HFFc6 (cell line): ENCODE data around the gene PSMD2. TPM values are rescaled to one million over a fixed set of nuclear protein-coding genes. Genes with fewer than 3 reads are reported as not detected.

Source experiments
- DNase-seq: peaks from one replicate; pipeline ENCODE4 v3.0.0-alpha.2; 2018
- H3K27ac Mint-ChIP-seq: 2 replicates; pipeline ENCODE4 v1.8.0; 2020; ENCODE audit warnings: mild to moderate bottlenecking, mixed read lengths
- H3K27me3 Mint-ChIP-seq: 2 replicates; pipeline ENCODE4 v1.8.0; 2021; ENCODE audit warnings: mild to moderate bottlenecking, moderate library complexity, mixed read lengths; ENCODE audit not compliant: insufficient read depth
- H3K36me3 Mint-ChIP-seq: 2 replicates; pipeline ENCODE4 v1.8.0; 2021; ENCODE audit warnings: low read depth, mixed read lengths
- H3K4me1 Mint-ChIP-seq: 2 replicates; pipeline ENCODE4 v1.8.0; 2020; ENCODE audit warnings: low read depth, mixed read lengths
- H3K4me3 Mint-ChIP-seq: 2 replicates; pipeline ENCODE4 v1.8.0; 2020; ENCODE audit warnings: mild to moderate bottlenecking, moderate library complexity, mixed read lengths
- H3K9me3 Mint-ChIP-seq: 2 replicates; pipeline ENCODE4 v1.8.0; 2020; ENCODE audit warnings: mild to moderate bottlenecking, mixed read lengths
- total RNA-seq, 6 experiments: library from RNA; stranded (reverse); fragmentation: NEBNext Ultra II Directional; extraction: Animal tissue kit (Norgen Biotek cat#: 25700); gene quantifications; 2 replicates in 1 of 6; 3 replicates in 5 of 6; pipeline ENCODE4 v1.2.3, GENCODE V29; 2021
- TF ChIP-seq, protein P1 (sequence below): fragments of 200-600 bp; sonication (generic); IDR thresholded peaks from 2 replicates; pipeline ENCODE4 v1.5.0; 2021; ENCODE audit warnings: antibody characterized with exemption, mild to moderate bottlenecking

PSMD2 gene
- total RNA-seq, 6 experiments from 2014 or later: 620 to 777 (median 730) TPM

DNA sequence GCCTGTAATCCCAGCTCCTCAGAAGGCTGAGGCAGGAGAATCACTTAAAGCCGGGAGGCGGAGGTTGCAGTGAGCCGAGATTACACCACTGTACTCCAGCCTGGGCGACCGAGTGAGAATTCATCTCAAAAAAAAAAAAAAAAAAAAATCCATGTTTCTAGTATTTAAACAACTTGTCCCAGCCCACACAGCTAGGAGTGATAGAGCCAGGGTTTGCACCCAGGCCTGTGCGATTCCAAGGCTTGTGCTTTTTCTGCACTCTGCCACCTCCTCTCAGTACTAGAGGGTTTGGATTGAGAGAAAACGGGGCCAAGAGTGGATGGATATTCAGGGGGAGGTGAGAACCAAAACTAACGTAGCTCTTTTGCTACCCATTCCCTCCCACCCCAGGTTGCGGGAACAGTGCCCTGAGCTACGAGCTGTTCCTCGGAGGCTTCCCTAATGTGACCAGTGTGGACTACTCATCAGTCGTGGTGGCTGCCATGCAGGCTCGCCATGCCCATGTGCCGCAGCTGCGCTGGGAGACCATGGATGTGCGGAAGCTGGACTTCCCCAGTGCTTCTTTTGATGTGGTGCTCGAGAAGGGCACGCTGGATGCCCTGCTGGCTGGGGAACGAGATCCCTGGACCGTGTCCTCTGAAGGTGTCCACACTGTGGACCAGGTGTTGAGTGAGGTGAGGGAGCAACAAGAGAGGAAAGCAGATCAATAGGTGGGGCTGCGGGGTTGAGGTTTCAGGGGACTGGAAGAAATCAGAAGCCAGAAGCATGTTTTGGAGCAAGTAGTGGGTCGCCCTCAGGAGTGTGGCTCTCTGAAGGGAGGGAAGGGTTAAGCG is 41.7 kb upstream of the PSMD2 start:
- Mint-ChIP-seq H3K36me3 (no peaks in the 10 kb centered on the region), H3K4me3 (no peak overlapping the region), H3K27me3 (peaks cover 12% of the 10 kb centered on the region), H3K4me1 (peaks cover 12% of the 10 kb centered on the region), H3K9me3 (no peaks in the 10 kb centered on the region), H3K27ac (no peak overlapping the region)
- TF ChIP-seq, protein P1, sequence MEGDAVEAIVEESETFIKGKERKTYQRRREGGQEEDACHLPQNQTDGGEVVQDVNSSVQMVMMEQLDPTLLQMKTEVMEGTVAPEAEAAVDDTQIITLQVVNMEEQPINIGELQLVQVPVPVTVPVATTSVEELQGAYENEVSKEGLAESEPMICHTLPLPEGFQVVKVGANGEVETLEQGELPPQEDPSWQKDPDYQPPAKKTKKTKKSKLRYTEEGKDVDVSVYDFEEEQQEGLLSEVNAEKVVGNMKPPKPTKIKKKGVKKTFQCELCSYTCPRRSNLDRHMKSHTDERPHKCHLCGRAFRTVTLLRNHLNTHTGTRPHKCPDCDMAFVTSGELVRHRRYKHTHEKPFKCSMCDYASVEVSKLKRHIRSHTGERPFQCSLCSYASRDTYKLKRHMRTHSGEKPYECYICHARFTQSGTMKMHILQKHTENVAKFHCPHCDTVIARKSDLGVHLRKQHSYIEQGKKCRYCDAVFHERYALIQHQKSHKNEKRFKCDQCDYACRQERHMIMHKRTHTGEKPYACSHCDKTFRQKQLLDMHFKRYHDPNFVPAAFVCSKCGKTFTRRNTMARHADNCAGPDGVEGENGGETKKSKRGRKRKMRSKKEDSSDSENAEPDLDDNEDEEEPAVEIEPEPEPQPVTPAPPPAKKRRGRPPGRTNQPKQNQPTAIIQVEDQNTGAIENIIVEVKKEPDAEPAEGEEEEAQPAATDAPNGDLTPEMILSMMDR: no peak
- DNase-seq: no peak

DNA sequence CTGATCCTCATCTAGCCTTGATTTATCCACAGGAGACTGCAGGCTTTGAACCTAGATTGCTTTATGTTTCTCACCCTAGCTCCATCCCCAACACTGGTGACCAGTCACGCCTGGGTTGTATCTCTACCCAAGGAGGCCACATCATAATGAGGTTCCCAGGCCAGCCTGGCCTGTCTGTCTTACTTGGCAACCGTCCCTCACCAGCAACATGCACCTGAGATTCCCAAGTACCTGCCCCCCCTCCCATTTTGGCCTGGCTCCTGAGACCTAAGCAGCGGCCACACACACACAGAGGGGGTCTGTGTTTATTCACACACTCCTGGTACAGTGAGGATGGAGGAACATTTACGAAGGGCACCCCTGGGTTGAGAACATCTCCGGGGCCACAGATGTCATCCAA is 40.1 kb upstream of the PSMD2 start:
- Mint-ChIP-seq H3K27me3 (peaks cover 17% of the 10 kb centered on the region), H3K4me1 (peaks cover 14% of the 10 kb centered on the region), H3K9me3 (no peaks in the 10 kb centered on the region), H3K27ac (no peak overlapping the region), H3K4me3 (no peak overlapping the region), H3K36me3 (no peaks in the 10 kb centered on the region)
- no peak for DNase-seq
- TF ChIP-seq, protein P1: no peak

DNA sequence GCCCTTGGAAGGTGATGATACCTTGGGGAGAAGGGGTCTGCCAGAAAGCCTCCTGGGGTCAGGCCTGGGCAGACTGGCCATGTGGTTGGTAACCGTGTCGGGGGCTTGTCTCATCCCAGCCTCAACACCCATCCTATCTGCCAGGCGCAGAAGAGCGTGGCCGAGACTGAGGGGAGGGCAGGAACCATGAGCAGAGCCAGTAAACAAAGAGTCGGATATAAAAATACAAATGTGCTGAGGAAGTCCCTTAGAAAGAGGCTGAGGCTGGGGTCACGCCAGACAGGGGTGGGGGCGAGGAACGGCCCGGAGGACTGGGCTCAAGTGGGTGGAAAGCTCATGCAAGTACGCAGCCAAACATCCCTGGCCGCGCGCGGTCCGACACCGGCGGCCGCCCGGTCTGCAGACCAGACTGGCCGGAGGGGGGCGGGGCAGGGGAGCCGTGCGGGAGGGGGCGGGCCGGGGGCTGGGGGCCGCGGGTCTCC is 39.6 kb upstream of the PSMD2 start:
- Mint-ChIP-seq H3K36me3 (no peaks in the 10 kb centered on the region), H3K4me1 (peaks cover 14% of the 10 kb centered on the region), H3K9me3 (no peaks in the 10 kb centered on the region), H3K27ac (no peak overlapping the region), H3K4me3 (no peak overlapping the region), H3K27me3 (peaks cover 20% of the 10 kb centered on the region)
- TF ChIP-seq, protein P1: no peak
- no peak for DNase-seq

DNA sequence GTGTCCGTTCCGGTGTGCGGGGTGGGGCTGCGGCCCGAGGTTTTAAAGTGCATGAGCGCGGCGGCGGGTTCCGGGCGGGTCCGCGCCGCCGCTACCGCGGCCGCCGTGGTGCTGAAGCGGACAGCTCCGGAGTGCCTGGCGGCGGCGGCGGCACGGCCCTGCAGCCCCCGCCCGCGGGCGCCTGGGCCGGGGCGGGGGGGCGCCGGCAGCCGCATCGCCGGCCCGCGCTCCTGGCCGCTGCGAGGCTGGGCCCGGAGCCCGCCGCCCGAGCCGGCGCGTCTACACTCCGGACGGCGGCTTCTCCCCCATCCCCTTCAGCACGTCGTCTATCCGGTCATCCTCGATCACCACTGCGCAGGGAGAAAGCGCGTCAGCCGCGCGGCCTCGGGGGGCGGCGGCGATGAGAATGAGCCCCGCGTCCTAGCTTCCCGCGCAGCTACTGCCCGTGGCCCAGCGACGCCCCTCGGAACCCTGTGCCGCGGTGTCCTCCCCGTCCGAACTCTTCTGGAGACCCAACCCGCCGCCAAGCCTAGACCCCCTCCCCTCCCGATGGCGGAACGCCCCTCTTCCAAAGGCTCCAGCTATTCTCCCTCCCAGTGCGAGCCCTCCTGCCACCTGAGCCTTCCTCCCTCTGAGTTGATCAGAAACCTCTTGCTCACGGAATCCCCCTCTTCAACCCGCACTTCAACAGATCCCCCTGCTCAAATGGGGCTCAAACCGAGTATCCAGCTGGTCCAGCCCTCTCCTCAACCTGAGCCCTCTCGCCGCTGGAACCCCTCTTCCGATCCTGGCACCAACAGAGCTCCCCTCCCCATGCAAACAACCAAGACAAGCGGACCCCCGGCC is 38.9 kb upstream of the PSMD2 start:
- H3K36me3 Mint-ChIP-seq: no peaks in the 10 kb centered on the region
- DNase-seq: no peak
- peak overlapping the region; percentile 73 for H3K4me3 Mint-ChIP-seq
- peaks cover 14% of the 10 kb centered on the region for H3K4me1 Mint-ChIP-seq
- H3K27ac Mint-ChIP-seq: no peak overlapping the region
- H3K9me3 Mint-ChIP-seq: no peaks in the 10 kb centered on the region
- H3K27me3 Mint-ChIP-seq: peaks cover 20% of the 10 kb centered on the region
- TF ChIP-seq, protein P1: no peak

DNA sequence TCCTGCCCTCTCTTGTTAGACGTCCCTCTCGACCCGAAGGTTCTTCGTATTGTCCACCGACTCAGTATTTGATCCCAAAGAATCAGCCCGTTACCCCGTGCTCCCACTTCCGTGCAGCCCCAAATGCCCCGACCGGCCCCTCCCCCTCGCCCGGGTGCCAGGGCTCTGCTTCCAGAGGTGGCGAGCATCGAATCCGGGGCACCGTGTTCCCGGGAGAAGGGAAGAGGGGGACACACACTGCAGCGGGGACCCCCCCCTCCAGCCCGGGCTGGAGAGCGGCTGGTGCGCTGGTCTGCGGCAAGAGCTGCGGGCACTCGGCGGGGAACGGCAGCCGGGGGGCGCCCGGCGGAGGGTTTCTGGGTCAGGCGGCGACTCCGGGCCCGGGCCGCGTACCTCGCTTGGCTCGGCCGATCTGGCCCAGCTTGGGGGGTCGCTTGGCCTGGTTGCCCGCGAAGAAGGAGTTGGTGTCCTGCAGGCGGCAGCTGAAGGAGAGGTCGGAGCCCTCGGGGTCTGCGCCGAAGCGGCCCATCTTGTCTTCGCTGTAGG is 38.2 kb upstream of the PSMD2 start:
- H3K4me3 Mint-ChIP-seq: peak overlapping the region; percentile 73
- H3K27ac Mint-ChIP-seq: no peak overlapping the region
- H3K27me3 Mint-ChIP-seq: peaks cover 24% of the 10 kb centered on the region
- TF ChIP-seq, protein P1: no peak
- DNase-seq: no peak
- no peaks in the 10 kb centered on the region for H3K36me3 Mint-ChIP-seq
- no peaks in the 10 kb centered on the region for H3K9me3 Mint-ChIP-seq
- peaks cover 14% of the 10 kb centered on the region for H3K4me1 Mint-ChIP-seq
